Globus pallidus (tissue), 1 donor: Measurements from ENCODE around the gene FAM120A.
A peak's percentile ranks its signal among the peaks of the same experiment; 100 is the strongest.

ENCODE experiments used
- DNase-seq: peaks from one replicate; pipeline ENCODE4 v3.0.0-alpha.2; 2015; ENCODE audit warnings: low spot score

The FAM120A gene

DNA sequence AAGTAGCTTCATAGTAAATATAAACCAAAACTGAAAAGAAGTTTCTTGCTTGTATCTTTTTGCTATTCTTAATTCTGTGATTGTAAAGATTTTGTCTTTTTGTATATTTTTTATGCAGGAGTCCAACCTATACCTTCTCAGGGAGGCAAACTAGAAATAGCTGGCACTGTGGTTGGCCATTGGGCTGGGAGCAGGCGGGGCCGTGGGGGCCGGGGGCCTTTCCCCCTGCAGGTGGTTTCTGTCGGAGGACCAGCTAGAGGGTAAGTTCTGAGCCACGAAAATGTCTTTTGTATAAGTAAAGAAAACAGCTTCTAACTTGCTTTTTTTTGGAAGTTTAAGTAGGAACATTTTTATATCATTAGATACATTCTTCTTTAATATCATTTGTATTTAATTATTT is 109.5 kb downstream of the FAM120A start:
- no peak for DNase-seq

- no peak for DNase-seq
These were observed 110.7 kb downstream of the FAM120A start for GRCh38 chr9:93562157-93562556.

GRCh38 chr9:93565089-93565488 is 113.6 kb downstream of the FAM120A start:
- no peak for DNase-seq

- DNase-seq, result peak; percentile 96
These were observed 115.2 kb downstream of the FAM120A start for GRCh38 chr9:93566408-93567270.

GRCh38 chr9:93567271-93567959 is 115.9 kb downstream of the FAM120A start:
- DNase-seq, result no peak

DNA sequence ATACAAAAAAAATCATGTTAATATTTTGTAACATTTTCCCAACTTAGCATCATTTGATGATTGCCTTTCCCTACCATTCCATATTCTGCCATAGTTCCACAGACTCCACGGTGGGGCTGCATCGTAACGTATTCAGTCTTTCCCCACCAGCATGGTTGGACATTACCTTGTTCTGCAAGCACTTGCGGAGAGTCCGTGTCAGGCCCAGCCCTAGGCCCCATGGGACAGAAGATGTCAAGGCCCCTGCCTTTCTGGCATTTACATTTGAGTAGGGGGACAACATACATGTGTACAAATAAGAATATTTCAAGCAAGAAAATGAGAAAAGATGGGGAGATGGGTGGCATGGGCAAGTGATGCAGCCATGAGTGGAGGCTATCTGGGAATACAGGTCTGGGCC is 116.7 kb downstream of the FAM120A start:
- DNase-seq, result no peak

DNA sequence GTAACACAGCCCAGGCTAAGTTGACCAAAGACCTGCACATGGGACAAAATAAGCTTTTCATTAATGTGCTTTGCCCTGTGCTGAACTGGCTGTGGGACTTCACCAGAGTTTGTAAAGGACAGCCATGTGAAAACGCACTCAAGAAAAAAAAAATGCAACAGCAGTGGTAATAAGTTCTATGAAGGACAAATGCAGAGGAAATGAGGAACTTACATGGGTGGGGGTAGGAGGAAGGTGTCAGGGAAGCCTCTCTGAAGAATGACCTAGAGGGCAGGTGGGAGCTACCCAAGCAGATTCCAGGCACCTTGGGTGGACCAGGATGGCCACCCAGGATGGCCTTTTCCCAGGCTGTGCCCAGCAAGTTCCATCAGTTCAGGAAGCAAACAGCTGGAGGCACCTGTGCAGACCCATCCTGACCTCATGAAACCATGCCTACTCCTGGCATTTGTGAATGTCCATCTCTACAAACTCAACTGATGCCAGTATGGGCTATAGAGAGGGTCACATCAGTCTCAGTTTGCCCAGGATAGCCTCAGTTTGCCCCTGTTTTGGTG is 118.2 kb downstream of the FAM120A start:
- no peak for DNase-seq

DNA sequence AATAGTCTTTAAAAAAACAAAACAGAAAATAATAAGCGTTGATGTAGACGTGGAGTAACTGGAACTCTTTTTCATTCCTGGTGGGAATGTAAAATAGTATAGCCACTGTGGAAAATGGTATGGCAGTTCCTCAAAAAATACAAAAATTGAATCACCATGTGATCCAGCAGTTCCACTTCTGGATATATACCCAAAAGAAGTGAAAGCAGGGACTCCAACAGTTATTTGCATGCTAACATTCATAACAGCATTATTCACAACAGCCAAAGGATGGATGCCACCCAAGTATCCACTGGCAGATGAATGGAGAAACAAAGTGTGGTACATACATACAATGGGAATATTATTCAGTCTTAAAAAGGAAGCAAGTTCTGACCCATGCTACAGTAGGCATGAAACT is 120.7 kb downstream of the FAM120A start:
- DNase-seq, result no peak

- DNase-seq, result no peak
These were observed 121.4 kb downstream of the FAM120A start for GRCh38 chr9:93572636-93573515.

GRCh38 chr9:93573516-93573828 is 122.0 kb downstream of the FAM120A start:
- DNase-seq, result no peak

DNA sequence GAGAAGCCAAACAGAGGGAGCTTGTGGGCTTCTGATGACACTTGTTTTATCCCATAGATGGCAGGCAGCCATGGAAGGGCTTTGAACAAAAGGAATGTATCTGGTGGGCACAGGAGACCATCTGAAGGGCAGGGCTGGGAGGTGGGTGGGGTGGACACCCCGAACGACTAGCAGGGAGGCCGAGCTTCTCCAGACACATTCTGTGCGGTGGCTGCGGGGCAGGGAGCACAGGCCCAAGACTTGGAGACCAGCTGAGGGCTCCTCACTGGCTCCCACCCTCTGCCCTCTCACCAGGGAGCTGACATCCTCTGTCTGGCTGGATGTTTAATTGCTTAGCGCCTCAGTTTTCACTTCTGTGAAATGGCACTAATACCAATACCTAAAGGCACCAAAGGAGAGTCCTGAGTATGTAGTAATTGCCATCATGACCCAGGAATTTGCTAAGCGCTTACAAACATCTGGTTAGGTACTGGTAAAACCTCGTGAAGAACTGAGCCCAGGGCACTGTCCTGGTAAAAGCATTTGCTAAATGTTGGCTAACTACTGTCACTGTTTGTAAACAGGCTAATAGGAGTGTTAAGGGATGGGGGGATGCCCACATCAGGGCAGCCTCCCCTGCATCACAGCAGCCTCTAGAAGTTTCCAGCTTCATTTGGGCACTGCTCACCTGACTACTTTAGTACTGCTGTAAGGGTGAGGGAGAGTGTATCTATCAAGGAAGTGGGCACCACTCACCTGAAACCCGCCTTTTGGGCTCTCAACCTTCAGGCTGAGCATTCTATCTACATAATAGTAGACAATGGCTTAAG is 122.8 kb downstream of the FAM120A start:
- no peak for DNase-seq

DNA sequence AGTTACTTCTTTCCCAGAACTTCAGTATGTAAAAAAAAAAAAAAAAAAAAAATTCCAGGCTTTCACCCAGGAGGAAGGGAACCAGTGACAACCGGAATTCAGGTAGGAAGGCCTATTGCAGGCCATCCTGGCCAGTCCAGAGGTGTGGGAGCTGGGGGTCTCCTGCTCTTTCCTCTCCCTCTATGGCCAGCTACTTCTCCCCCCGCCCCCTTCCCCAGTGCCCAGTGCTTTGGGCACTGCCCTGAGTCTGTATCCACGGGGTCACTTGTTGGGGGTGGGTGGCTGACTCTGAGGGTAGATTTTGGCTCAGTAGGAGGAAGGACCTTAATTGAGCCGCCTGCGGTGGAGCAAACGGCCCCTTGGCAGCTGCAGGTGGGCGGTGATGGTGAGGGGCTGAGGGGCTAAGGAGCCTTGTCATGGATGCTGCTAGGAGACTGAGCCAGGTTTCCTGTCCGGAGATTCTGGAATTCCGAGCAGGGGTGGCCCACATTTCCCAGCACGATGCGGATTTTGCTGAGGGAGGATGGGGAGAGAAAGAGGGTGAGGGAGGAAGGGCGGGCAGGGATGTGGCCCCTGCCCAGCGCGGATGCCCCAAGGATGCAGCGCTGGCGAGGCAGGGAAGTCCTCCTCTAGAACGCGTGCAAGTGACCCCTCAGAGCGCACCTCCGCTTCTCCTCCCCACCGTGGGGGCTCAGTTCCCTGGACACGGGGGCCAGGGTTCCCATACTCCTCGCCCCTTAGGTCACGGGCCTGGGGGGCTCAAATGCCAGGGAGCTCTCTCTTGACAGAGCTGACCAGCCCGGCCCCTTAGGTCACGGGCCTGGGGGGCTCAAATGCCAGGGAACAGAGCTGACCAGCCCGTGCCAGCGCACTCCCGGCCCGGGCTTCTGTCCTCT is 123.7 kb downstream of the FAM120A start:
- DNase-seq, result no peak

DNA sequence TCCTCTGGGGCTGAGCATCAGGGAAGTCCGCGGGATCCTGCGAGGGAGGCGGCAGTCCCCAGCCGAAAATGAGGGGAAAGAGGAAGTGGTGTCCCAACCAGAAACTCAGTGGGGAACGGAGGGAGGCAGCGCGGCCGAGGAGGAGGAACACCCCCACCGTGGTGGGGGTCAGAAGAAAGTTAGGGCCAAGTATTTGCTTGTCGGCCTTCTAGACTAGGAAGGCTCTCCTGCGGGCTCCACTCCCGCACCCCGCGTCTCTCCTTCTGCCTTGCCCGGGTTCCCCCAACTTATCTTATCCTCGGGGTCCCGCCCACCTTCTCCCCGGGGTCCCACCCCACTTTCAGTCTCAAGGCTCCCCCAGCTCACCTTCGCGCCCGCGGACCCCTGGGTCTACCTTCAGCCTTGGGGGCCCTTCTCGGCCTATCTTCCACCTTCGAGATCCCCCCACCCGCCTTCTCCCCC is 124.3 kb downstream of the FAM120A start:
- DNase-seq, result peak; percentile 46

- DNase-seq, result peak; percentile 36
These were observed 125.0 kb downstream of the FAM120A start, which contains the start of gene PHF2 for GRCh38 chr9:93576258-93577077. Gene PHF2, plus strand, starts transcription at chr9:93576584. Its CDS starts 190 bp downstream, at chr9:93576774.

DNA sequence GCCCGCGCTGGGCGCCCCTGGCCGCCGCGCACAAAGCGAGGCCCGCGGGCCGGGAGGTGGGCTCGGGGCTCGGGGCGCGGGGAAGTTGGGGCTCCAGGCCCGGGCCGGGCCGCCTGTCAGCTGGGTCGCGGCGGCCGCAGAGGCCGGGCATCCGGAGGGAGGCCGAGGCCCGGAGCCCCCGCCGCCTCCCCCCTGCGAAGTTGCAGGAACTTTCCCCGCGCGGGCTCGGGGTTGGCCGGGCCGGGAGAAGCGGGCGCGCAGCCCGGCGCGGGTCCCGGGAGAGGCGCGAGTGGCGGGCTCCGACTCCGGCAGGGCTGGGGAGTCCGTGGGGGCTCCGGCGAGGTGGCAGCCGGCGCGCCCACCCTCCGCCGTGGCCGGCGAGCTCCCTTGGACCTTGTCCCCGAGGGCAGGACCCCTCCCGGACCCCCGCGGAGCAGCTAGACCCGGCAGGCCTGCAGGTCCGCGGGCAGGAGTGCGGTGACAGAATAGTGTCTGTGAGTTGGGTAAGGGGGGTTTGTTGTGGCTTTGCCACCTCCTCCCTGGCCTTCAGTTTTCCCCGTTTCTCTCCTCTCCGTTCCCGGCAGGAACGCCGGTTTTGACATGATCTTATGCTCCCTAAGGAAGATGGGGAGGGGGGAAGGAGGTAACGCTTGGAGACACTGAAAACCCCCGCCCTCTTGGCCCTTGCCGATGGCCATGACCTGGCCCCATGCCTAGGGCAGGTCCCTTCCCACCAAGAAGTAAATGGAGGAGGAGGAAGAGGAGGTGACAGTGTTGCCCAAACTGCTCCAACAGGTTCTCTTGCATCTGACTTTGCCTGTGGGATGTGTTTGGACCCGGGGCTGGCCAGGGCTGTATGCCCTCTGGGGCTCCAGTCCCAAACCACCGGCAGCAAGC is 125.8 kb downstream of the FAM120A start:
- DNase-seq, result peak; percentile 40

GRCh38 chr9:93577975-93578682 is 126.6 kb downstream of the FAM120A start:
- DNase-seq, result no peak

- no peak for DNase-seq
These were observed 127.4 kb downstream of the FAM120A start for GRCh38 chr9:93578844-93579243.
